Measurements from ENCODE around the gene RAI1.

RAI1 gene

GRCh38 chr17:17849845-17850373 lies 168.7 kb downstream of the RAI1 start:
- DNase-seq: peak; percentile 56

GRCh38 chr17:17851103-17852002 lies 170.1 kb downstream of the RAI1 start:
- no peak for DNase-seq

- no peak for DNase-seq
Measured at GRCh38 chr17:17852930-17853329, 171.7 kb downstream of the RAI1 start.

DNA sequence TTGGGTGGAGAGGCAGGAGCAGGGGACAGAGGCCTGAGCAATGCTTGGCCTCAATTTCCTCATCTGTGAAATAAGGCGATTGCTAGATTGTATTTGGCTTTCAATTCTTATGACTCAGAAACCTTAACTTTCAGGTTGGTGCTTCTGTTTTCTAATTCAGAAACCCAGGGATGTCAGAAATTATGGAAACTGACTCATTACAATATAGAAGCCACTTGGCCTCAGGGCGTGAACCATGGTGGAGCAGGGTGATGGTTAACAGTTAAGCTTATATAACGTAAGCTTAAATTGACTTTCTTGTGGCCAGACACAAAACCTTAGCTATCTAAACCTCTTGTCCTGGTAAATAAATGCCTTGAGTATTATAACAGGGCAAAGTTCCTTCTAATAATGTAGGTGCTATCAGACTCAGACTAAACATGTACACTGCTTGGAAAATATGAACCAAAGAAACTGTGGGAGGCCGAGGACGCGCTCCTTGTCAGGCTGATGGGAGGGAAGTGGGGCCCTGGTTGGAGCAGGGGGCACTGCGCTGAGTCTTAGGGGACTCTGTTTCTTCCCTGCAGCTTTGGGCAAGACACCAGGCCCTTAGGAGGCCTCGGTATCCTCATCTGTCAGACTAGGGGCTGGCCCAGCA lies 172.7 kb downstream of the RAI1 start:
- DNase-seq: no peak

DNA sequence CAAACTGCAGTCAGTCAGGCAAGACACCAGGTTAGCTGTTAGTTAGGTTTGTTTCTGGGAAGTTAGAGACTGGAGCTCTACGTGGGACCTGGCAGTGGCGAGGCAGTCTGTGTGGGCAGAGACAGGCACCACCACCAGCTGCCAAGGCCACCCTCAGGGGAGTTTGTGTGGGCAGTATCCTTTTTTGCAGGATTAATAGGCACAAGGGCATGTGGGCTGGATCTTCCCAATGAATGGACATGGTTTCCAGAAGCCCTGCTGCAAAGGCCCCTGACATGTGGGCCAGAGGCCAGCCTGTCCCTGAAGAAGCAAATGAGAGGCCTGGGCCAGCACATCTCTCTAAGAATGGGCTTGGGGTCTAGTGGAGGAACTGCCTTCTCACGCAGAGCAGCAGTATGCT lies 174.7 kb downstream of the RAI1 start:
- DNase-seq: no peak

- DNase-seq: no peak
Measured at GRCh38 chr17:17856386-17856785, 175.1 kb downstream of the RAI1 start.

- no peak for DNase-seq
Measured at GRCh38 chr17:17857496-17857895, 176.2 kb downstream of the RAI1 start.

DNA sequence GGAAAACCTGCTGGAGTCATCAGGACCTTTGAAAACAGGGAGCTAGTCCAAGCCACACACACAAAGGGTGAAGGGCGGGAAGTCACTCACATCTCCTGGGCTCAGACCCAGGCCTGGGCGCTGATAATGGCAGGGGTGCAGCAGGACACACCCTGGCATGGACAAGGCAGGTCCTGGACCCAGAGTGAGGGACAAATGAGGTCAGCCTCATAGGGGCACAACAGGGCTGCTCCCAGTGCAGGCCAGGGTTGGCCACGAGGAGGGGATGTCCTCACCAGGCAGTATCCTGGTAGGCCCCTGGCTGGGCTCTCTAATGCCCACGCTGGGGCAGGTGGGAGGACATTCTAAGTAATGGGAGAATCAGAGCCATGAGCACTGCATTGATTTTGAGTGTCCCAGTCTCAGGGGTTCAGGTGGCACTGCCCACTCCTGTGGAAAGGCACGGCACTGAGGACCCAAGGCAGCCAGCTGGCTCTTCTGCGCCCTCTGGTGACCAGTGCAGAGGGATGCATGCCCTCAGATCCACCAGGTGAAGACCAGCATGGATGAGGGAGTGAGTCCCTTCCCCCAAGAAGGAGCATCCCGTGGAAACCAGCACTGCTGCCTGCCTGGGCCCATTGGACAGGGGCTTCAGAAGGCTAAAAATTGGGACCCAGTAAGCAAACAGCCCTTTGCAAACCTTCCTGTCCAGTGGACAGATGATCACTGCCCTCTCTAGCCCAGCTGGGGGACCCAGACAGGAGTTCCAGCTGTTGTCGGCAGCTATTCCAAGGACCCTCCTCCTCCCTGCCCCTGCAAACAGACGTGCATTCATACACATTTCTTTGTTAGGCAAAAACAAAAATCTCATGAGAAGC lies 178.9 kb downstream of the RAI1 start:
- DNase-seq: peak; percentile 78

- DNase-seq: no peak
Measured at GRCh38 chr17:17860766-17861107, 179.5 kb downstream of the RAI1 start.
